Keratinocyte (primary cell): ENCODE results near the gene ABCA7. TPM values are rescaled to one million over a fixed set of nuclear protein-coding genes. Genes with fewer than 3 reads are reported as not detected.

ENCODE experiments used
- DNase-seq: peaks from one replicate; pipeline ENCODE4 v3.0.0-alpha.2; 2011; ENCODE audit warnings: low read depth, missing footprints, low spot score
- FAIRE-seq: peaks from 2 replicates; lab custom pipeline; 2011; peaks lifted over from hg19 to GRCh38; lab: Jason Lieb, UNC
- H2AFZ ChIP-seq: 2 replicates; pipeline ENCODE4 v1.6.0; 2012; ENCODE audit warnings: low read length, control low read depth, inconsistent platforms; ENCODE audit not compliant: control insufficient read depth
- H3K27ac ChIP-seq: 2 replicates; pipeline ENCODE4 v1.5.1; 2011; ENCODE audit warnings: low read length; ENCODE audit not compliant: control insufficient read depth, insufficient read depth
- H3K27me3 ChIP-seq: 3 replicates; pipeline ENCODE4 v1.6.0; 2011; ENCODE audit warnings: low read length; ENCODE audit not compliant: control insufficient read depth, insufficient read depth; ENCODE audit errors: extremely low read depth
- H3K36me3 ChIP-seq, 2 experiments: 2 replicates in 1 of 2; 3 replicates in 1 of 2; pipeline ENCODE4 v1.5.1; 2011; ENCODE audit warnings: low read length in 2 of 2, mild to moderate bottlenecking in 1 of 2; ENCODE audit not compliant: control insufficient read depth in 2 of 2, insufficient read depth in 2 of 2; ENCODE audit errors: extremely low read depth in 1 of 2
- H3K4me1 ChIP-seq: 3 replicates; pipeline ENCODE4 v1.5.1; 2011; ENCODE audit warnings: low read length; ENCODE audit not compliant: control insufficient read depth, insufficient read depth; ENCODE audit errors: extremely low read depth
- H3K4me2 ChIP-seq: 3 replicates; pipeline ENCODE4 v1.6.0; 2011; ENCODE audit warnings: low read depth, low read length; ENCODE audit not compliant: control insufficient read depth, insufficient read depth; ENCODE audit errors: extremely low read depth
- H3K4me3 ChIP-seq, 3 experiments: fragments of 200-600 bp in 1 of 3; sonication (generic) in 1 of 3; 2 replicates in 2 of 3; 3 replicates in 1 of 3; pipeline ENCODE4 v1.5.1; 2011 to 2016; ENCODE audit warnings: low read length in 3 of 3, mild to moderate bottlenecking in 3 of 3, control low read depth in 2 of 3, inconsistent platforms in 1 of 3, low read depth in 1 of 3, mixed read lengths in 1 of 3, mixed run types in 1 of 3, moderate library complexity in 1 of 3; ENCODE audit not compliant: control insufficient read depth in 2 of 3, insufficient read depth in 2 of 3; ENCODE audit errors: extremely low read depth in 1 of 3
- H3K79me2 ChIP-seq: 2 replicates; pipeline ENCODE4 v1.6.0; 2012; ENCODE audit warnings: low read length; ENCODE audit not compliant: control insufficient read depth, insufficient read depth
- H3K9ac ChIP-seq: 3 replicates; pipeline ENCODE4 v1.6.0; 2011; ENCODE audit warnings: low read length; ENCODE audit not compliant: control insufficient read depth, insufficient read depth; ENCODE audit errors: extremely low read depth
- H3K9me1 ChIP-seq: 3 replicates; pipeline ENCODE4 v1.6.0; 2011; ENCODE audit warnings: low read length; ENCODE audit not compliant: control insufficient read depth, insufficient read depth; ENCODE audit errors: extremely low read depth
- H3K9me3 ChIP-seq: 2 replicates; pipeline ENCODE4 v1.5.1; 2012; ENCODE audit warnings: low read depth, low read length; ENCODE audit not compliant: control insufficient read depth
- H4K20me1 ChIP-seq: 3 replicates; pipeline ENCODE4 v1.6.0; 2011; ENCODE audit warnings: low read length; ENCODE audit not compliant: control insufficient read depth, insufficient read depth; ENCODE audit errors: extremely low read depth
- EZH2 ChIP-seq: IDR thresholded peaks from one replicate; pipeline ENCODE4 v1.6.1; 2012; ENCODE audit warnings: inconsistent platforms, mild to moderate bottlenecking, low read length, moderate library complexity
- dilution Hi-C: fragments of 300-500 bp; cut with MboI; formaldehyde crosslinking; loops from one replicate; pipeline ENCODE4 v1.7.0; 2020; ENCODE audit warnings: low sequenced_read_pairs; ENCODE audit not compliant: extremely low pct_ligation_motif_present
- polyA plus RNA-seq, 5 experiments: library from polyadenylated mRNA; depleted of rRNA in 3 of 5; stranded (reverse) in 3 of 5; stranded (forward) in 1 of 5; unstranded in 1 of 5; fragments of >200 nt; gene quantifications; 1 replicate in 1 of 5; 2 replicates in 3 of 5; 3 replicates in 1 of 5; pipeline versions ENCODE4 v1.2.1 to v1.2.3, GENCODE V29; 2011 to 2012; ENCODE audit warnings: missing spikeins in 2 of 5, low read depth in 1 of 5, low replicate concordance in 1 of 5
- TF ChIP-seq, protein P1 (sequence below), 3 experiments: IDR thresholded peaks in 1 of 3; conservative IDR thresholded peaks in 1 of 3; optimal IDR thresholded peaks in 1 of 3; 2 replicates in 2 of 3; 3 replicates in 1 of 3; pipeline versions ENCODE3 to v1.5.1; 2011; ENCODE audit warnings: low read length in 3 of 3, mild to moderate bottlenecking in 3 of 3, moderate library complexity in 2 of 3, control low read depth in 1 of 3, inconsistent platforms in 1 of 3; ENCODE audit not compliant: insufficient read depth in 2 of 3; ENCODE audit errors: extremely low read depth in 1 of 3

The ABCA7 gene
- polyA plus RNA-seq, 1 donor (not counting 4 experiments of a cell fraction or from before 2014, with no cell fraction given): 7.4 TPM

GRCh38 chr19:1087813-1088415, 48.0 kb downstream of the ABCA7 start:
- no peaks in the 10 kb centered on the region for H4K20me1 ChIP-seq
- no peak overlapping the region for H3K9ac ChIP-seq
- no peaks in the 10 kb centered on the region for H3K9me1 ChIP-seq
- H3K27ac ChIP-seq: no peak overlapping the region
- no peak overlapping the region for H3K4me2 ChIP-seq
- TF ChIP-seq EZH2: no peak
- TF ChIP-seq, protein P1, sequence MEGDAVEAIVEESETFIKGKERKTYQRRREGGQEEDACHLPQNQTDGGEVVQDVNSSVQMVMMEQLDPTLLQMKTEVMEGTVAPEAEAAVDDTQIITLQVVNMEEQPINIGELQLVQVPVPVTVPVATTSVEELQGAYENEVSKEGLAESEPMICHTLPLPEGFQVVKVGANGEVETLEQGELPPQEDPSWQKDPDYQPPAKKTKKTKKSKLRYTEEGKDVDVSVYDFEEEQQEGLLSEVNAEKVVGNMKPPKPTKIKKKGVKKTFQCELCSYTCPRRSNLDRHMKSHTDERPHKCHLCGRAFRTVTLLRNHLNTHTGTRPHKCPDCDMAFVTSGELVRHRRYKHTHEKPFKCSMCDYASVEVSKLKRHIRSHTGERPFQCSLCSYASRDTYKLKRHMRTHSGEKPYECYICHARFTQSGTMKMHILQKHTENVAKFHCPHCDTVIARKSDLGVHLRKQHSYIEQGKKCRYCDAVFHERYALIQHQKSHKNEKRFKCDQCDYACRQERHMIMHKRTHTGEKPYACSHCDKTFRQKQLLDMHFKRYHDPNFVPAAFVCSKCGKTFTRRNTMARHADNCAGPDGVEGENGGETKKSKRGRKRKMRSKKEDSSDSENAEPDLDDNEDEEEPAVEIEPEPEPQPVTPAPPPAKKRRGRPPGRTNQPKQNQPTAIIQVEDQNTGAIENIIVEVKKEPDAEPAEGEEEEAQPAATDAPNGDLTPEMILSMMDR (optimal IDR thresholded peaks at IDR 0.05 in 1 of 3, IDR thresholded peaks at IDR 0.05 in 1 of 3, conservative IDR thresholded peaks at IDR 0.05 in 1 of 3; ENCODE audit: extremely low read depth in 1 of 3, insufficient read depth in 2 of 3, low read length in 3 of 3): no peak
- H3K4me1 ChIP-seq: no peaks in the 10 kb centered on the region
- dilution Hi-C loops: no loop called here
- no peaks in the 10 kb centered on the region for H3K27me3 ChIP-seq
- no peak overlapping the region for H2AFZ ChIP-seq
- peaks cover 11% of the 10 kb centered on the region for H3K79me2 ChIP-seq
- FAIRE-seq: no peak
- DNase-seq: no peak
- peaks cover 29 to 30% of the 10 kb centered on the region in 2 experiments for H3K36me3 ChIP-seq
- H3K4me3 ChIP-seq: no peak overlapping the region
- no peaks in the 10 kb centered on the region for H3K9me3 ChIP-seq

DNA sequence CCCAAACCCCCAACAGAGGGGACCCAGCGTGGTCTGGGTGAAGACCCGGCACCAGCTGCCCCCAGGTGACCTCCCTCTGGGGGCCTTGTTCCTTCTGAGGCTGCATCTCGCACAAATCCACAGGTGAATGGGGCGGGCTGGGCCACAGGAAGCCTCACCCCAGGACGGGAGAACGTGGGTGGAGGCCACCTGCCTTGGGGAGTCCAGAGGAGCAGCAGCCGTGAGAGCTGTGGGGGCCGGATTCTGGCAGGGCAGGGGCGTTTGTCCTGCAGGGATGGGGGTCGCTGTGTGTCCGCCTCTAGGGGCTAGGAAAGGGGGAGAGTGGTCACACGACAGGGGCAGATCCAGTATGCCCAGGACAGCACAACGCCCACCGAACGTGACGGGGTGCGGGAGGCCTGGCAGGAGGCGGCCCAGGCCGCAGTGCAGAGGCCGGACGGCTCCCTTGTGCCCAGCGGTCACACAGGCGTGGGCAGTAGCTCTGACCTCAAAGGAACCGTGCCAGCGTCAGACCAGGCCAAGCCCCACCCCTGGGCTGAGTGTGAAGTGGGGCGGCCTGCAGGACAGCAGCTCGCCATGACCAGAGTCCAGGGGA, 48.6 kb downstream of the ABCA7 start:
- H3K4me2 ChIP-seq: no peak overlapping the region
- dilution Hi-C loops: no loop called here
- no peaks in the 10 kb centered on the region for H3K27me3 ChIP-seq
- H3K9ac ChIP-seq: no peak overlapping the region
- H3K9me1 ChIP-seq: no peaks in the 10 kb centered on the region
- TF ChIP-seq, protein P1 (optimal IDR thresholded peaks at IDR 0.05 in 1 of 3, IDR thresholded peaks at IDR 0.05 in 1 of 3, conservative IDR thresholded peaks at IDR 0.05 in 1 of 3; ENCODE audit: extremely low read depth in 1 of 3, insufficient read depth in 2 of 3, low read length in 3 of 3): no peak
- TF ChIP-seq EZH2: no peak
- H3K4me3 ChIP-seq: no peak overlapping the region
- H3K9me3 ChIP-seq: no peaks in the 10 kb centered on the region
- FAIRE-seq (no peak), DNase-seq (no peak)
- no peak overlapping the region for H3K27ac ChIP-seq
- no peaks in the 10 kb centered on the region for H4K20me1 ChIP-seq
- no peak overlapping the region for H2AFZ ChIP-seq
- H3K36me3 ChIP-seq: peaks cover 29 to 30% of the 10 kb centered on the region in 2 experiments
- H3K4me1 ChIP-seq: no peaks in the 10 kb centered on the region
- peaks cover 17% of the 10 kb centered on the region for H3K79me2 ChIP-seq
